22Rv1 (cell line): Measurements from ENCODE around the gene FAM234A.

ENCODE experiments used
- H3K27ac ChIP-seq: fragments of 450-650 bp; 2 replicates; pipeline ENCODE4 v1.5.1; 2017
- CTCF ChIP-seq: fragments of 450-650 bp; IDR thresholded peaks from 2 replicates; pipeline ENCODE4 v1.5.1; 2017; ENCODE audit warnings: mild to moderate bottlenecking
- ZFX ChIP-seq: fragments of 450-650 bp; IDR thresholded peaks from 2 replicates; pipeline ENCODE4 v1.6.1; 2017; ENCODE audit warnings: antibody characterized with exemption, borderline replicate concordance

Gene FAM234A

GRCh38 chr16:284204-285120, 49.8 kb downstream of the FAM234A start:
- TF ChIP-seq CTCF (no peak), ZFX (no peak)

GRCh38 chr16:285146-286055, 50.8 kb downstream of the FAM234A start:
- no peak overlapping the region for H3K27ac ChIP-seq
- no peak for TF ChIP-seq CTCF
- no peak for TF ChIP-seq ZFX

More at GRCh38 chr16:284204-285120, 49.8 kb downstream of the FAM234A start:
- H3K27ac ChIP-seq, result no peak overlapping the region

- no peak overlapping the region for H3K27ac ChIP-seq
- TF ChIP-seq CTCF (no peak), ZFX (no peak)
Observed at GRCh38 chr16:286491-287297, 52.1 kb downstream of the FAM234A start.

- TF ChIP-seq CTCF (0 out of 2 replicates have a peak, but pooled peaks have one; percentile 10), ZFX (no peak)
- no peak overlapping the region for H3K27ac ChIP-seq
Observed at GRCh38 chr16:287298-287811, 52.7 kb downstream of the FAM234A start.

- no peak overlapping the region for H3K27ac ChIP-seq
- TF ChIP-seq ZFX, result no peak
- TF ChIP-seq CTCF, result no peak
Observed at GRCh38 chr16:287981-288920, 53.6 kb downstream of the FAM234A start.
